ENCODE results near the gene SLC2A13. TPM values are rescaled to one million over a fixed set of nuclear protein-coding genes. Genes with fewer than 3 reads are reported as not detected.

Gene SLC2A13
- total RNA-seq, 4 donors from 2014 or later: 9.2 to 15.2 (median 13.9) TPM

DNA sequence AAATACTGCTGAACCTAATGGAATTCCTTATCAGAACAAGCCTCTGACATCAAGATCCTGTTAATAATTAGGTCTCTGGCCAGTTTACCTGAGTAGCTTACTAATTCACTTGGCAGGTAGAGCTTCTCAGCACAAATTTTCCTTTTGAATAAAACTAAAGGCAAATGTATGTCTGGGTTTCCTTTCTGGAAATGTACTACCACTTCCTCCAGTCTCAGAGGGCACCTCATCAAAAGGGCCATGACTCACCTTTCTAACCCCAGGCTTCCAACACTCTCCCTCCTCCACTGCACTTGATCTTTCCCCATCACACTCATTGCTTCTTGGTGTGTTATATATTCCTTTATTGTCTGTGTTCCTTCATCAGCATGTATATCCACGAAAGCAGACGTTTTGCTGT, 90.5 kb downstream of the SLC2A13 start:
- DNase-seq (ENCODE audit: low spot score in 2 of 2): no peak
- intact Hi-C loops (cut with DNase I; ENCODE audit: low total_unique reads): loop anchor here (10.0 kb wide), 1 partner anchor 89 kb away; the partner anchor contains the start of gene SLC2A13
- TF ChIP-seq, protein P1, sequence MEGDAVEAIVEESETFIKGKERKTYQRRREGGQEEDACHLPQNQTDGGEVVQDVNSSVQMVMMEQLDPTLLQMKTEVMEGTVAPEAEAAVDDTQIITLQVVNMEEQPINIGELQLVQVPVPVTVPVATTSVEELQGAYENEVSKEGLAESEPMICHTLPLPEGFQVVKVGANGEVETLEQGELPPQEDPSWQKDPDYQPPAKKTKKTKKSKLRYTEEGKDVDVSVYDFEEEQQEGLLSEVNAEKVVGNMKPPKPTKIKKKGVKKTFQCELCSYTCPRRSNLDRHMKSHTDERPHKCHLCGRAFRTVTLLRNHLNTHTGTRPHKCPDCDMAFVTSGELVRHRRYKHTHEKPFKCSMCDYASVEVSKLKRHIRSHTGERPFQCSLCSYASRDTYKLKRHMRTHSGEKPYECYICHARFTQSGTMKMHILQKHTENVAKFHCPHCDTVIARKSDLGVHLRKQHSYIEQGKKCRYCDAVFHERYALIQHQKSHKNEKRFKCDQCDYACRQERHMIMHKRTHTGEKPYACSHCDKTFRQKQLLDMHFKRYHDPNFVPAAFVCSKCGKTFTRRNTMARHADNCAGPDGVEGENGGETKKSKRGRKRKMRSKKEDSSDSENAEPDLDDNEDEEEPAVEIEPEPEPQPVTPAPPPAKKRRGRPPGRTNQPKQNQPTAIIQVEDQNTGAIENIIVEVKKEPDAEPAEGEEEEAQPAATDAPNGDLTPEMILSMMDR (IDR thresholded peaks at IDR 0.05): no peak
- TF ChIP-seq POLR2A (IDR thresholded peaks at IDR 0.05): no peak
- no peak overlapping the region for H3K4me3 ChIP-seq (ENCODE audit: low read depth, poor library complexity, severe bottlenecking)
- 77 to 97% methylated on average over 2 of the region's 2 CpGs for WGBS, 2 donors

DNA sequence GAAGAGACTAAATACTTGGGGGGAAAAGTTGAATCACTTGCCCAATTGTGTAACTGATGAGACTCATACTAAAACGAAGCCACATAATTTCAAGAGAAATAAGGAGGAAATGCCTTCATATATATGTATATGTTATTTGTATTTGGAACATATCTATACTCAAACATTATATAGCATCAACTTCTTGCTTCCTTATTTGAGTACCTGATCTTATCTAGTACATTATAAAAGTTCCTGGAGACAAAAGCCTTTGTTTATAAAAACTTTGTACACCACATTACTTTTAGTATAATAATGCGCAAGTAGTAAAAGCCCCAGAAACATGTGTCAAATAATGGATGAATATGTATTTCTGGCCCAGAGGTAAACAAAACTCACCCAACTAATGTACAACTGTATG, 92.0 kb downstream of the SLC2A13 start:
- intact Hi-C loops (cut with DNase I; ENCODE audit: low total_unique reads): loop anchor here (10.0 kb wide), 1 partner anchor 91 kb away; the partner anchor contains the start of gene SLC2A13
- DNase-seq (ENCODE audit: low spot score in 2 of 2): no peak
- no peak overlapping the region for H3K4me3 ChIP-seq (ENCODE audit: low read depth, poor library complexity, severe bottlenecking)
- TF ChIP-seq, protein P1 (IDR thresholded peaks at IDR 0.05): no peak
- TF ChIP-seq POLR2A (IDR thresholded peaks at IDR 0.05): no peak
- WGBS, 2 donors: 83% methylated on average over 2 of the region's 2 CpGs

DNA sequence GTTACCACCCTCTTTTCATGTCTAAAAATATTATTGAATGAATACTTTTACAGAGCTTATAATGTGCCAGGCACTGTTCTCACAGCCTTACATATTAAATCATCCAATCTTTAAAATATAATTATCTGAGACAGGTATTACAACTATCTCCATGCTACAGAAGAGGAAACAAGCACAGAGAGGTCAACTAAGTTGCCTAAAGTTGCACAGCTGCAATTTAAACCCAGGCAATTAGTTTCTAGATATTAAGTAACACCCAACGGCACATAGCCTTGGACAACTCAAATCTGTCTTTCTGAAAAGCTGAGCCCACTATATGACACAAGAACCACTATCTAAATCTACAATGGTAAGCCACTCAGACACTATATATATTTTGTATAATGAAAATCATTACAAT, 92.6 kb downstream of the SLC2A13 start:
- DNase-seq (ENCODE audit: low spot score in 2 of 2): no peak
- intact Hi-C loops (cut with DNase I; ENCODE audit: low total_unique reads): loop anchor here (10.0 kb wide), 1 partner anchor 92 kb away; the partner anchor contains the start of gene SLC2A13
- no peak for TF ChIP-seq POLR2A (IDR thresholded peaks at IDR 0.05)
- TF ChIP-seq, protein P1 (IDR thresholded peaks at IDR 0.05): no peak
- 79 to 96% methylated on average over 1 of the region's 1 CpG for WGBS, 2 donors
- H3K4me3 ChIP-seq (ENCODE audit: low read depth, poor library complexity, severe bottlenecking): no peak overlapping the region

DNA sequence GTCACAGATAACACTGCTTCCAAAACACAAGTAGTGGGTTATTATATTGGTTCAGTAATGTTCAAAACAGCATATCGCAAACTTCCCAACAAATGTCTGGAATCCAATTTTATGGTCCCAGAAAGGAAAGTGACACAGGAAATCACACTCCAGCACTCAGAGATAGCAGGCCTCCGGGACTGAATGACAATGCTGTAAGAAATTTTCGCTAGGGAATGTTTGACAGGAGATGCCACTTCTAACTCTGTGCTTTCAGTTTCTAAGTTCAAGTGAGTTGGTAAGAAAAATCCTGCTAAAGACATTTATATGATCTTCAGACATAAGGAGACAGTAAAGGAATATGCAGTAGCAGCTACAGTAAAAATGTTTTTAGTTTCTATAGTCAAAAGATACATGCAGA, 93.2 kb downstream of the SLC2A13 start:
- WGBS, 2 donors: 33 to 39% methylated on average over 3 of the region's 3 CpGs
- TF ChIP-seq, protein P1 (IDR thresholded peaks at IDR 0.05): no peak
- no peak for TF ChIP-seq POLR2A (IDR thresholded peaks at IDR 0.05)
- intact Hi-C loops (cut with DNase I; ENCODE audit: low total_unique reads): loop anchor here (10.0 kb wide), 1 partner anchor 92 kb away; the partner anchor contains the start of gene SLC2A13
- DNase-seq (ENCODE audit: low spot score in 2 of 2): no peak
- H3K4me3 ChIP-seq (ENCODE audit: low read depth, poor library complexity, severe bottlenecking): no peak overlapping the region

- TF ChIP-seq, protein P1 (IDR thresholded peaks at IDR 0.05): no peak
- TF ChIP-seq POLR2A (IDR thresholded peaks at IDR 0.05): no peak
- intact Hi-C loops (cut with DNase I; ENCODE audit: low total_unique reads): loop anchor here (10.0 kb wide), 1 partner anchor 93 kb away; the partner anchor contains the start of gene SLC2A13
- no peak for DNase-seq (ENCODE audit: low spot score in 2 of 2)
- H3K4me3 ChIP-seq (ENCODE audit: low read depth, poor library complexity, severe bottlenecking): no peak overlapping the region
- 70 to 79% methylated on average over 3 of the region's 3 CpGs for WGBS, 2 donors
Measured at GRCh38 chr12:40011775-40012129, 94.1 kb downstream of the SLC2A13 start.

Measured in lower leg skin (tissue), 4 donors.